GM06990 (cell line): Measurements from ENCODE around the gene DOHH.

Experiments
- DNase-seq: peaks from one replicate; pipeline ENCODE4 v3.0.0-alpha.2; 2011; ENCODE audit not compliant: insufficient read length; ENCODE audit errors: extremely low read depth
- H3K27me3 ChIP-seq: replicated peaks from 2 replicates; pipeline ENCODE4 v1.6.0; 2011; ENCODE audit warnings: low read length; ENCODE audit not compliant: control insufficient read depth, insufficient read depth
- H3K36me3 ChIP-seq: 2 replicates; pipeline ENCODE4 v1.5.1; 2011; ENCODE audit warnings: low read length; ENCODE audit not compliant: control insufficient read depth, insufficient read depth
- H3K4me3 ChIP-seq: replicated peaks from 2 replicates; pipeline ENCODE4 v1.5.1; 2011; ENCODE audit warnings: low read depth, mild to moderate bottlenecking, control low read depth, low read length
- TF ChIP-seq, protein P1 (sequence below): IDR thresholded peaks from 2 replicates; pipeline ENCODE4 v1.5.1; 2011; ENCODE audit warnings: low read length, control low read depth, mild to moderate bottlenecking, inconsistent platforms; ENCODE audit not compliant: insufficient read depth, poor library complexity, severe bottlenecking

The DOHH gene

DNA sequence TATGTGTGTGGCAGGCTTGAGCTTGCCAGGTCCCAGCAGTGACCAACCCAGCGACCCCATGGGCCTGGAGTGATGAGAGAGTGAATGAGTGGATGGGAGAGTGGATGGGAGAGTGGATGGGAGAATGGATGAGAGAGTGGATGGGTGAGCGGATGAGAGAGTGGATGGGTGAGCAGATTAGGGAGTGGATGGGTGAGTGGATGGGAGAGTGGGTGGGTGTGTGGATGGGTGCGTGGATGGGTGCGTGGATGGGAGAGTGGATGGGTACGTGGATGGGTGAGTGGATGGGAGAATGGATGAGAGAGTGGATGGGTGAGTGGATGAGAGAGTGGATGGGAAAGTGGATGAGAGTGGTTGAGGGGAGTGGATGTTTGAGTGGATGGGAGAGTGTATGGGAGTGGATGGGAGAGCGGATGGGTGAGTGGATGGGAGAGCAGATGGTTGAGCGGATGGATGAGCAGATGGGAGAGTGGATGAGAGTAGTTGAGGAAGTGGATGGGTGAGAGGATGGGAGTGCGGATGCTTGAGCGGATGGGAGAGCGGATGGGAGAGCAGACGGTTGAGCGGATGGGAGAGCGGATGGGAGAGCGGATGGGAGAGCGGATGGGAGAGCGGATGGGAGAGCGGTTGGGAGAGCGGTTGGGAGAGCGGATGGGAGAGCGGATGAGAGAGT, 28.2 kb upstream of the DOHH start:
- TF ChIP-seq, protein P1, sequence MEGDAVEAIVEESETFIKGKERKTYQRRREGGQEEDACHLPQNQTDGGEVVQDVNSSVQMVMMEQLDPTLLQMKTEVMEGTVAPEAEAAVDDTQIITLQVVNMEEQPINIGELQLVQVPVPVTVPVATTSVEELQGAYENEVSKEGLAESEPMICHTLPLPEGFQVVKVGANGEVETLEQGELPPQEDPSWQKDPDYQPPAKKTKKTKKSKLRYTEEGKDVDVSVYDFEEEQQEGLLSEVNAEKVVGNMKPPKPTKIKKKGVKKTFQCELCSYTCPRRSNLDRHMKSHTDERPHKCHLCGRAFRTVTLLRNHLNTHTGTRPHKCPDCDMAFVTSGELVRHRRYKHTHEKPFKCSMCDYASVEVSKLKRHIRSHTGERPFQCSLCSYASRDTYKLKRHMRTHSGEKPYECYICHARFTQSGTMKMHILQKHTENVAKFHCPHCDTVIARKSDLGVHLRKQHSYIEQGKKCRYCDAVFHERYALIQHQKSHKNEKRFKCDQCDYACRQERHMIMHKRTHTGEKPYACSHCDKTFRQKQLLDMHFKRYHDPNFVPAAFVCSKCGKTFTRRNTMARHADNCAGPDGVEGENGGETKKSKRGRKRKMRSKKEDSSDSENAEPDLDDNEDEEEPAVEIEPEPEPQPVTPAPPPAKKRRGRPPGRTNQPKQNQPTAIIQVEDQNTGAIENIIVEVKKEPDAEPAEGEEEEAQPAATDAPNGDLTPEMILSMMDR, result no peak
- Histone ChIP-seq H3K36me3 (peaks cover 34% of the 10 kb centered on the region), H3K27me3 (no peaks in the 10 kb centered on the region), H3K4me3 (no peak overlapping the region)
- no peak for DNase-seq

DNA sequence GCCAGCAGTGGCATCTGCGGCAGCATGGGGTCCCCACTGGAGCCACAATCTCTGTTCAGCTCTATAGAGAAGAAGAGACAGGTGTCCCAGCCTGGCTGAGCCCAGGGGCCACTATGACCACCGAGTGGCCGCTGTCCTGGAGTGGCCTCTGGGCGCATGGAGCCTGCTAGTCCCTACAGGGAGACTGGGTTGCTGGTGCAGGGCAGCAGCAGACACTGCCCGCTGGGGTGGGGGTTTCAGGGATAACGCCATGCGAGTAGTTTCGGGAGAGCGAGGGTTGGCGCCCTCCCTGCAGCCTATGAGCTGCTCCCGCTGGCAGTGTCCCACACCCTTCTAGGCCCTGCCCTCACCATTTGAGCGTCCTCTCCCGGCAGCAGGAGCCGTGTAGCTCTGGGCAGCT, 27.6 kb upstream of the DOHH start:
- DNase-seq, result no peak
- TF ChIP-seq, protein P1, result no peak
- Histone ChIP-seq H3K36me3 (peaks cover 34% of the 10 kb centered on the region), H3K27me3 (no peaks in the 10 kb centered on the region), H3K4me3 (no peak overlapping the region)

DNA sequence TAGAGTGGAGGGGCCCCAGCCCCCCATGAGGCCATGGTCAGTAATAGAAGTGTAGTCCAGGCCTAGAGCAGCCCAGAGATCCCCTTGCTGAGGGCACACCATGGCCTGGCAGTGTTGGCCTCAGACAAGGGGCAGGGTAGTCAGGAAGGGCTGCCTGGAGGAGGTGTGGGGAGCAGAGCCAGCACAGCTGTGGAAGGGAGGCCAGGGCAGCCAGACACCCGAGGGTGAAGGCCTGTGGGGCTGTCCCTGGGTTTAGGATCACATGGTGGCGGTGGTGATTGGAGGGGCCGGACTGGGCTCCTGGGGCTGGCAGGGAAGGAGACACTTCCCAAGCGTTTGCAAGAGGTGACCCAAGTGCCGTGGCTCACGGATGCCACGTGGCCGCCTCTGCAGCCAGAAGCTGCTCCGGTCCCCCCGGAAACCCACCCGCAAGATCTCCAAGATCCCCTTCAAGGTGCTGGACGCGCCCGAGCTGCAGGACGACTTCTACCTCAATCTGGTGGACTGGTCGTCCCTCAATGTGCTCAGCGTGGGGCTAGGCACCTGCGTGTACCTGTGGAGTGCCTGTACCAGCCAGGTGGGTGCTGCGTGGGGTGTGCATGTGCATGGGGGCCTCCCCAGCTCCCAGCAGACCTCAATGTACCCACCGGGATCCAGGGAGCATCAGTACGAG, 26.9 kb upstream of the DOHH start:
- DNase-seq, result no peak
- no peak overlapping the region for H3K4me3 ChIP-seq
- peaks cover 28% of the 10 kb centered on the region for H3K36me3 ChIP-seq
- no peaks in the 10 kb centered on the region for H3K27me3 ChIP-seq
- TF ChIP-seq, protein P1, result no peak

DNA sequence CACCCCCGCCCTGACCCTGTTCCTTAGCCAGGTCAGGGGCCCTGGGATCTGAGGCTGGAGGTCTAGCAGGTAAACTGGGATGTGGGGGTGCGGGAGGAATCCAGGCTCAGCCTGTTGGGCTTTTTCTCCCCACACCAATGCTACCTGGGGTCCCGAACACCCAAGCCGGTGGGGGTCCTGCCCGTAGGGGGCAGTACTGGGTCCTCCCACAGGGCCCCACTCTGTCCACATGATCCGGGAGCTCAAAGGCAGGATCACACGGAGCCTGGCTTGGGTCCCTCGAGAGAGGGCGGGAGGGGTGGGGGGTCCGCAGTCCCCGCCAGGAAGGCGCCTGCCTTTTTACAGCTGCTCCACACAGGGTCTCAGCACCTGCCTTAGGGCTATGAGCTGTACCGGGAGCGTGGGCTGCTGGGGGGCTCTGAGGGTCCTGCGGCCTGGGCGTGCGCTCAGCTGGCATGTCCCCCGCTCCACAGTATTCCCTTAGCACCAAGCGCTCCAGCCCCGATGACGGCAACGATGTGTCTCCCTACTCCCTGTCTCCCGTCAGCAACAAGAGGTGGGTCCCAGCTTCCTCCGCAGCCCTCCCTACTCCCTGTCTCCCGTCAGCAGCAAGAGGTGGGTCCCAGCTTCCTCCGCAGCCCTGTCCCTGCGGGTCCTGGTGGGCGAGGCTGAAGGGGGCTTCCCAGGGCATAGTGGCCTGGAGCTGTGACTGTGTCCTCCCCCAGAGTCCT, 26.2 kb upstream of the DOHH start:
- TF ChIP-seq, protein P1, result peak; percentile 27
- Histone ChIP-seq H3K4me3 (no peak overlapping the region), H3K27me3 (no peaks in the 10 kb centered on the region), H3K36me3 (peaks cover 24% of the 10 kb centered on the region)
- DNase-seq, result no peak

DNA sequence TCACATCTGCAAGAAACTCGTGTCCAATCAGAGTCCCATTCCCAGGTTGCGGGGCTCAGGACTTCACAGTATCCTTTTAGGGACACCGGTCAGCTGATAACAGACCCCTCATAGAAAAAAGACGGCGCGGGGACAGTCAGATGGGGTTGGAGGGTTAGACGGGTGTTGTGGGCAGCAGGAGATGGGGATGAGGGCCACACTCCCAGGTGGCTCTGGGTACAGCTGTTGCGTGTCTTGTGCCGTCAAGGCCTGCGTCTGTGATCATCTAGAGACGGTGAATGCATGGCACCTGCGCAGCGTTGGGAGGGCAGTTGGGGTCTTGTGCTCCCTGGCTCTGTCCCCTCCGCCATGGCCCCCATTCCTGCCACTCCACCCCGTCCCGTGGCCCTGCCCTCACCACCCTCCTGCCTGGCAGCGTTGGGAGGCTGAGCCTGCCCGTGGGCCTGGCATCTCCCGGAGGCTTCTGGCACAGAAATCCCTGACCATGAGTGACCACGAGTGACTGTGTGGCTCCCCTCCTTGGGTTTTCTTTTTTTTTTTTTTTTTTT, 24.5 kb upstream of the DOHH start:
- TF ChIP-seq, protein P1, result no peak
- H3K4me3 ChIP-seq, result no peak overlapping the region
- H3K36me3 ChIP-seq, result peaks cover 19% of the 10 kb centered on the region

More for the DNA sequence above, 24.5 kb upstream of the DOHH start:
- no peaks in the 10 kb centered on the region for H3K27me3 ChIP-seq
- no peak for DNase-seq
